HepG2 (cell line): ENCODE data around the gene PRRT1. TPM values are rescaled to one million over a fixed set of nuclear protein-coding genes. Genes with fewer than 3 reads are reported as not detected.

Source experiments
- BCL6 ChIP-seq: IDR thresholded peaks from 2 replicates; pipeline ENCODE4 v1.6.1; 2016; ENCODE audit warnings: missing genetic modification reagents, missing compliant biosample characterization
- KDM5B ChIP-seq: sonication (generic); formaldehyde crosslinking; IDR thresholded peaks from 2 replicates; pipeline ENCODE4 v1.4.0; 2020; ENCODE audit warnings: missing genetic modification reagents, mild to moderate bottlenecking, borderline replicate concordance
- NR2C2 ChIP-seq: sonication (generic); formaldehyde crosslinking; IDR thresholded peaks from 2 replicates; pipeline ENCODE4 v1.4.0; 2020; ENCODE audit warnings: missing genetic modification reagents, mild to moderate bottlenecking, moderate library complexity, borderline replicate concordance
- NR2F6 ChIP-seq, 2 experiments: IDR thresholded peaks; 2 replicates each; pipeline ENCODE4 v1.6.1; 2016; ENCODE audit warnings: antibody characterized with exemption in 1 of 2, mild to moderate bottlenecking in 1 of 2
- POGZ ChIP-seq: sonication (generic); formaldehyde crosslinking; IDR thresholded peaks from 2 replicates; pipeline ENCODE4 v1.4.0; 2020; ENCODE audit warnings: mild to moderate bottlenecking, missing genetic modification reagents
- RNF2 ChIP-seq: fragments of 450-650 bp; conservative IDR thresholded peaks from 2 replicates; pipeline ENCODE4 v1.6.1; 2016; ENCODE audit warnings: low read depth
- STAT5B ChIP-seq: sonication (generic); formaldehyde crosslinking; IDR thresholded peaks from 2 replicates; pipeline ENCODE4 v1.4.0; 2020; ENCODE audit warnings: missing genetic modification reagents
- TBP ChIP-seq: sonication (generic); formaldehyde crosslinking; IDR thresholded peaks from 2 replicates; pipeline ENCODE4 v1.5.0; 2020; ENCODE audit warnings: missing genetic modification reagents
- YY1 ChIP-seq: IDR thresholded peaks from 2 replicates; pipeline ENCODE4 v1.6.1; 2011; ENCODE audit warnings: low read length, low read depth, moderate library complexity, mild to moderate bottlenecking; ENCODE audit not compliant: insufficient read depth, insufficient replicate concordance
- ZNF614 ChIP-seq: IDR thresholded peaks from 2 replicates; pipeline ENCODE4 v1.6.1; 2018; ENCODE audit warnings: missing biosample characterization, missing genetic modification reagents, inconsistent platforms, borderline replicate concordance
- ZNF772 ChIP-seq: sonication (generic); formaldehyde crosslinking; IDR thresholded peaks from 2 replicates; pipeline ENCODE4 v1.5.0; 2020; ENCODE audit warnings: mild to moderate bottlenecking, missing genetic modification reagents
- ZNF776 ChIP-seq: sonication (generic); formaldehyde crosslinking; IDR thresholded peaks from 2 replicates; pipeline ENCODE4 v1.4.0; 2020; ENCODE audit warnings: mild to moderate bottlenecking, missing genetic modification reagents
- ZNF777 ChIP-seq: sonication (generic); formaldehyde crosslinking; IDR thresholded peaks from 2 replicates; pipeline ENCODE4 v1.4.0; 2020; ENCODE audit warnings: missing genetic modification reagents
- polyA plus RNA-seq, 8 experiments: library from polyadenylated mRNA; depleted of rRNA in 3 of 8; stranded (reverse) in 7 of 8; unstranded in 1 of 8; fragments of >200 nt; fragmentation: Illumina TruSeq in 4 of 8; extraction: Trizol in 4 of 8; gene quantifications; 2 replicates each; pipeline versions ENCODE4 v1.2.1 to v1.2.3, GENCODE V29; 2011 to 2016; ENCODE audit warnings: low read depth in 4 of 8, missing spikeins in 1 of 8, mixed read lengths in 1 of 8; ENCODE audit not compliant: insufficient read depth in 1 of 8
- total RNA-seq, 5 experiments: library from RNA; depleted of rRNA; stranded (reverse); fragments of >200 nt; fragmentation: Illumina TruSeq; extraction: Trizol; gene quantifications; 2 replicates each; pipeline ENCODE4 v1.2.3, GENCODE V29; 2016; ENCODE audit warnings: low read depth in 1 of 5
- TF ChIP-seq, protein P1 (sequence below): sonication (generic); formaldehyde crosslinking; IDR thresholded peaks from one replicate; pipeline ENCODE4 v1.5.1; 2020; ENCODE audit warnings: mild to moderate bottlenecking, missing genetic modification reagents; ENCODE audit errors: not compliant biosample characterization
- TF ChIP-seq, protein P2 (sequence below): sonication (generic); formaldehyde crosslinking; IDR thresholded peaks from 2 replicates; pipeline ENCODE4 v1.4.0; 2020; ENCODE audit warnings: missing genetic modification reagents, mild to moderate bottlenecking, borderline replicate concordance
- TF ChIP-seq, protein P3 (sequence below): sonication (generic); formaldehyde crosslinking; IDR thresholded peaks from 2 replicates; pipeline ENCODE4 v1.8.0; 2022; ENCODE audit warnings: mild to moderate bottlenecking, missing genetic modification reagents; ENCODE audit not compliant: insufficient replicate concordance

Gene PRRT1
- total and polyA plus RNA-seq, 2 of the 13 experiments (the other 11 are each of a cell fraction or from before 2014, with no cell fraction given): 0.64 to 1.4 TPM

DNA sequence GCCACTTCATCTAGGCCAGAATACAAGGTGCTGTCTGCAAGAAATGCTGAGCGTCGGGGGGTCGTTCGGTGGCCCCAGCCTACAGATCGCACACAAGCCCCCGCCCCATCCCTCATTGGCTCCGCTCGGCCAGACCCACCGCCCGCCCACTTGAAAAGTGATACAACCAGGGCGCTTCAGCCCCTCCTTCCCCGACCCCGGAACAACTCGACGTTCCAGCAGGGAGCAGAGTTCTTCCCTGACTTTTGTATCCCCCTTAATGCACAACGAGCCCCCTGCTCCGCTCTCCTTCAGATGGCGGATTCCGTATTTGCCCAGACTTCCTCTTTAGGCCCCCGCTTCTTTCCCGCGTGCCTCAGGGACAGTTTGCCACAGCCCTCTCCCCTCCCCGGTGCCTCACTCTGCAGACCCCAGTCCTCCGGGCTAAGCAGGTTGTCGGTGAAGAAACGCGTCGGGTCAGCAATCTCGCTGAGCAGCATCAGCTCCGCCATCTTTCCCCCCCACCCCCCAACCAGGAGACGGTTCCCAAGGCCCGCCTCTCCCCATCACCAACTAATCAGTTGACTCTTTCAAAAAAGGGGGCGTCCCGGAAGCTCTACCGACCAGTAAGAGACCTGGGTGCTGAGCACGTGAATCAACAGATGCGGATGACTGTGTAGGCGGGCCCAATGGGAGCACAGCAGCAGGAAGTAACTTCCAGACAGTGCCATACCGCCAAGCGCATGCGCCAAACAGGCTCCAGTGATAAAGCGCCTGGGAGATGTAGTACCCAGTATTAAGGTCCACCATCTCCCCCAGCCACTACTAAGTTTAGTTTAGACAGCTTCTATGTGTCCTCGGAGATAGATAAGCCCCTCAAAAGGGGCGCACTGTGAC lies 23.8 kb downstream of the PRRT1 start, which contains the start of gene ATF6B (continued):
- TF ChIP-seq, protein P1, sequence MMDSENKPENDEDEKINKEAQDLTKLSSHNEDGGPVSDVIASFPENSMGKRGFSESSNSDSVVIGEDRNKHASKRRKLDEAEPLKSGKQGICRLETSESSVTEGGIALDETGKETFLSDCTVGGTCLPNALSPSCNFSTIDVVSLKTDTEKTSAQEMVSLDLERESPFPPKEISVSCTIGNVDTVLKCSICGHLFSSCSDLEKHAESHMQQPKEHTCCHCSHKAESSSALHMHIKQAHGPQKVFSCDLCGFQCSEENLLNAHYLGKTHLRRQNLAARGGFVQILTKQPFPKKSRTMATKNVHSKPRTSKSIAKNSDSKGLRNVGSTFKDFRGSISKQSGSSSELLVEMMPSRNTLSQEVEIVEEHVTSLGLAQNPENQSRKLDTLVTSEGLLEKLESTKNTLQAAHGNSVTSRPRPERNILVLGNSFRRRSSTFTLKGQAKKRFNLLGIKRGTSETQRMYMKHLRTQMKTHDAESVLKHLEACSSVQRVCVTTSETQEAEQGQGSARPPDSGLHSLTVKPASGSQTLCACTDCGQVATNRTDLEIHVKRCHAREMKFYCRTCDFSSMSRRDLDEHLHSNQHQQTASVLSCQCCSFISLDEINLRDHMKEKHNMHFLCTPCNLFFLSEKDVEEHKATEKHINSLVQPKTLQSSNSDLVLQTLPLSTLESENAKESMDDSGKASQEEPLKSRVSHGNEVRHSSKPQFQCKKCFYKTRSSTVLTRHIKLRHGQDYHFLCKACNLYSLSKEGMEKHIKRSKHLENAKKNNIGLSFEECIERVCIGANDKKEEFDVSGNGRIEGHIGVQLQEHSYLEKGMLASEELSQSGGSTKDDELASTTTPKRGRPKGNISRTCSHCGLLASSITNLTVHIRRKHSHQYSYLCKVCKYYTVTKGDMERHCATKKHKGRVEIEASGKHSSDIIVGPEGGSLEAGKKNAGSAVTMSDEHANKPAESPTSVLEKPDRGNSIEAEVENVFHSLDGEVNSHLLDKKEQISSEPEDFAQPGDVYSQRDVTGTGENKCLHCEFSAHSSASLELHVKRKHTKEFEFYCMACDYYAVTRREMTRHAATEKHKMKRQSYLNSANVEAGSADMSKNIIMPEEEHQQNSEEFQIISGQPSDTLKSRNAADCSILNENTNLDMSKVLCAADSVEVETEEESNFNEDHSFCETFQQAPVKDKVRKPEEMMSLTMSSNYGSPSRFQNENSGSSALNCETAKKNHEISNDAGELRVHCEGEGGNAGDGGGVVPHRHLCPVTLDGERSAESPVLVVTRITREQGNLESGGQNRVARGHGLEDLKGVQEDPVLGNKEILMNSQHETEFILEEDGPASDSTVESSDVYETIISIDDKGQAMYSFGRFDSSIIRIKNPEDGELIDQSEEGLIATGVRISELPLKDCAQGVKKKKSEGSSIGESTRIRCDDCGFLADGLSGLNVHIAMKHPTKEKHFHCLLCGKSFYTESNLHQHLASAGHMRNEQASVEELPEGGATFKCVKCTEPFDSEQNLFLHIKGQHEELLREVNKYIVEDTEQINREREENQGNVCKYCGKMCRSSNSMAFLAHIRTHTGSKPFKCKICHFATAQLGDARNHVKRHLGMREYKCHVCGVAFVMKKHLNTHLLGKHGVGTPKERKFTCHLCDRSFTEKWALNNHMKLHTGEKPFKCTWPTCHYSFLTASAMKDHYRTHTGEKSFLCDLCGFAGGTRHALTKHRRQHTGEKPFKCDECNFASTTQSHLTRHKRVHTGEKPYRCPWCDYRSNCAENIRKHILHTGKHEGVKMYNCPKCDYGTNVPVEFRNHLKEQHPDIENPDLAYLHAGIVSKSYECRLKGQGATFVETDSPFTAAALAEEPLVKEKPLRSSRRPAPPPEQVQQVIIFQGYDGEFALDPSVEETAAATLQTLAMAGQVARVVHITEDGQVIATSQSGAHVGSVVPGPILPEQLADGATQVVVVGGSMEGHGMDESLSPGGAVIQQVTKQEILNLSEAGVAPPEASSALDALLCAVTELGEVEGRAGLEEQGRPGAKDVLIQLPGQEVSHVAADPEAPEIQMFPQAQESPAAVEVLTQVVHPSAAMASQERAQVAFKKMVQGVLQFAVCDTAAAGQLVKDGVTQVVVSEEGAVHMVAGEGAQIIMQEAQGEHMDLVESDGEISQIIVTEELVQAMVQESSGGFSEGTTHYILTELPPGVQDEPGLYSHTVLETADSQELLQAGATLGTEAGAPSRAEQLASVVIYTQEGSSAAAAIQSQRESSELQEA (CRISPR knock-in tag): peak; percentile 80
- TF ChIP-seq BCL6 (no peak), TBP (CRISPR knock-in tag) (no peak), STAT5B (0 out of 2 replicates have a peak, but pooled peaks have one; percentile 58), ZNF772 (CRISPR knock-in tag) (0 out of 2 replicates have a peak, but pooled peaks have one; percentile 48), POGZ (CRISPR knock-in tag) (peak; percentile 20), ZNF777 (CRISPR knock-in tag) (peak; percentile 46; the same call in 1 of the 2 replicates), KDM5B (CRISPR knock-in tag) (peak; percentile 71), NR2C2 (CRISPR knock-in tag) (peak; percentile 91), RNF2 (no peak), ZNF614 (CRISPR knock-in tag) (peak; percentile 70; the same call in 1 of the 2 replicates), ZNF776 (CRISPR knock-in tag) (0 out of 2 replicates have a peak, but pooled peaks have one; percentile 58), YY1 (peak; percentile 94), NR2F6 (IDR thresholded peaks at IDR 0.05) (no peak), NR2F6 (CRISPR knock-in tag; IDR thresholded peaks at IDR 0.05) (no peak)
- TF ChIP-seq, protein P2, sequence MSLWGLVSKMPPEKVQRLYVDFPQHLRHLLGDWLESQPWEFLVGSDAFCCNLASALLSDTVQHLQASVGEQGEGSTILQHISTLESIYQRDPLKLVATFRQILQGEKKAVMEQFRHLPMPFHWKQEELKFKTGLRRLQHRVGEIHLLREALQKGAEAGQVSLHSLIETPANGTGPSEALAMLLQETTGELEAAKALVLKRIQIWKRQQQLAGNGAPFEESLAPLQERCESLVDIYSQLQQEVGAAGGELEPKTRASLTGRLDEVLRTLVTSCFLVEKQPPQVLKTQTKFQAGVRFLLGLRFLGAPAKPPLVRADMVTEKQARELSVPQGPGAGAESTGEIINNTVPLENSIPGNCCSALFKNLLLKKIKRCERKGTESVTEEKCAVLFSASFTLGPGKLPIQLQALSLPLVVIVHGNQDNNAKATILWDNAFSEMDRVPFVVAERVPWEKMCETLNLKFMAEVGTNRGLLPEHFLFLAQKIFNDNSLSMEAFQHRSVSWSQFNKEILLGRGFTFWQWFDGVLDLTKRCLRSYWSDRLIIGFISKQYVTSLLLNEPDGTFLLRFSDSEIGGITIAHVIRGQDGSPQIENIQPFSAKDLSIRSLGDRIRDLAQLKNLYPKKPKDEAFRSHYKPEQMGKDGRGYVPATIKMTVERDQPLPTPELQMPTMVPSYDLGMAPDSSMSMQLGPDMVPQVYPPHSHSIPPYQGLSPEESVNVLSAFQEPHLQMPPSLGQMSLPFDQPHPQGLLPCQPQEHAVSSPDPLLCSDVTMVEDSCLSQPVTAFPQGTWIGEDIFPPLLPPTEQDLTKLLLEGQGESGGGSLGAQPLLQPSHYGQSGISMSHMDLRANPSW: no peak
- TF ChIP-seq, protein P3, sequence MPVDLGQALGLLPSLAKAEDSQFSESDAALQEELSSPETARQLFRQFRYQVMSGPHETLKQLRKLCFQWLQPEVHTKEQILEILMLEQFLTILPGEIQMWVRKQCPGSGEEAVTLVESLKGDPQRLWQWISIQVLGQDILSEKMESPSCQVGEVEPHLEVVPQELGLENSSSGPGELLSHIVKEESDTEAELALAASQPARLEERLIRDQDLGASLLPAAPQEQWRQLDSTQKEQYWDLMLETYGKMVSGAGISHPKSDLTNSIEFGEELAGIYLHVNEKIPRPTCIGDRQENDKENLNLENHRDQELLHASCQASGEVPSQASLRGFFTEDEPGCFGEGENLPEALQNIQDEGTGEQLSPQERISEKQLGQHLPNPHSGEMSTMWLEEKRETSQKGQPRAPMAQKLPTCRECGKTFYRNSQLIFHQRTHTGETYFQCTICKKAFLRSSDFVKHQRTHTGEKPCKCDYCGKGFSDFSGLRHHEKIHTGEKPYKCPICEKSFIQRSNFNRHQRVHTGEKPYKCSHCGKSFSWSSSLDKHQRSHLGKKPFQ (CRISPR knock-in tag): no peak
